ENCODE data around the gene LANCL3. TPM values are rescaled to one million over a fixed set of nuclear protein-coding genes. Genes with fewer than 3 reads are reported as not detected.

LANCL3 gene
- total RNA-seq, 1 donor from 2014 or later: 0.05 TPM

Other genes with a start within 250 kb of the LANCL3 start
- gene PRRG1, start 222.3 kb upstream of the LANCL3 start, total RNA-seq: 6.3 TPM
- gene XK, start 114.1 kb downstream of the LANCL3 start, total RNA-seq: 1.5 TPM
- gene CYBB, start 208.4 kb downstream of the LANCL3 start, total RNA-seq: 6.8 TPM

Data from left lobe of liver (tissue), 1 donor.